IPS-20b (cell line): ENCODE results near the gene RAPGEF2.

Experiments used
- H3K27ac ChIP-seq: one replicate; pipeline ENCODE4 v1.5.1; 2013; ENCODE audit warnings: low read length
- H3K27me3 ChIP-seq: 2 replicates; pipeline ENCODE4 v1.6.1; 2013; ENCODE audit warnings: mild to moderate bottlenecking, low read length, inconsistent platforms; ENCODE audit not compliant: insufficient read depth
- H3K36me3 ChIP-seq: 2 replicates; pipeline ENCODE4 v1.6.1; 2013; ENCODE audit warnings: low read depth, mild to moderate bottlenecking, inconsistent platforms, low read length, moderate library complexity; ENCODE audit not compliant: insufficient read depth
- H3K4me1 ChIP-seq: 2 replicates; pipeline ENCODE4 v1.6.1; 2013; ENCODE audit warnings: mild to moderate bottlenecking, control low read depth, inconsistent platforms, low read length, moderate library complexity; ENCODE audit not compliant: insufficient read depth
- H3K4me3 ChIP-seq: 2 replicates; pipeline ENCODE4 v1.5.1; 2013; ENCODE audit warnings: mild to moderate bottlenecking, low read length, inconsistent platforms
- H3K9ac ChIP-seq: 2 replicates; pipeline ENCODE4 v1.6.1; 2013; ENCODE audit warnings: low read depth, mild to moderate bottlenecking, inconsistent platforms, low read length, moderate library complexity
- H3K9me3 ChIP-seq: 2 replicates; pipeline ENCODE4 v1.6.1; 2013; ENCODE audit warnings: mild to moderate bottlenecking, low read depth, low read length, inconsistent platforms; ENCODE audit not compliant: insufficient read depth

The RAPGEF2 gene

DNA sequence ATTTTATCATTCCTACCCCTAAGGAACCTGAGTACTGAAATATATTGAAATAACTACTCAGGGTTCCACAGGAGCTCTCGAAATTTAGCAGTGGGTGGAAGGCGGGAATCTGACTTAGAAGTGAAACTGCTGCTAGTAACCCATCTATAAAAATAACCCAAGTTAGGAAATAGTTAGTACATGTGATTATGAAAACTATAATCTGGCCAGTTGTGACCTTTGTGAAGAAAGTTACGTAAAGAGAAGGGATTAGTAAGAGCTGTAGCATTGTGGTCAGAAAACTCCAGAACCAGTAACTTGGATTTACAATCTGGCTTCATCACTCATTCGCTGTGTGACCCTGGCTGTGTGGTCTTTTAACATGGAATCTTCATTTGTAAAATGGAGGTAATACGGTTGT lies 175.5 kb downstream of the RAPGEF2 start:
- Histone ChIP-seq H3K27ac (no peak overlapping the region), H3K4me1 (peaks cover 16% of the 10 kb centered on the region), H3K4me3 (no peak overlapping the region), H3K27me3 (no peaks in the 10 kb centered on the region), H3K9me3 (no peaks in the 10 kb centered on the region), H3K9ac (no peak overlapping the region), H3K36me3 (no peaks in the 10 kb centered on the region)

DNA sequence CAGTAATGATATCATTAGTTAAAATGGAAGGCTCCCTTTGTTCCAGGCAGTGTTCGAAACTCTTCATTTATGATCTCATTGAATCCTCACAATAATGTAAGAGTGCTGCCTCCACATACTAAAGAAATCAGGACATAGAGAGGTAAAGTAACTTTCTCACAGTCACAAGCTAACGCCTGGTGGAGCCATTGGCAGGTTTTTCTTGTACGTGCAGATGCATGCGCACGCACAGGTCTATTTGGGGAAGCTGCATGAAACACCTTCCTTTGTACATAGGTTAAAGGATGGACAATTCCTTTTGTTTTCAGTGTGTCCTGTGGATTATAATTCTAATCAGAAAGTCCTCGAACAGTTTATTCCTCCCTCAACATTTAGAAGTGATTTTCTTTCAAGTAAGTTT lies 176.2 kb downstream of the RAPGEF2 start:
- Histone ChIP-seq H3K4me3 (no peak overlapping the region), H3K27ac (no peak overlapping the region), H3K27me3 (no peaks in the 10 kb centered on the region), H3K9ac (no peak overlapping the region), H3K36me3 (no peaks in the 10 kb centered on the region), H3K9me3 (no peaks in the 10 kb centered on the region), H3K4me1 (peaks cover 22% of the 10 kb centered on the region)

DNA sequence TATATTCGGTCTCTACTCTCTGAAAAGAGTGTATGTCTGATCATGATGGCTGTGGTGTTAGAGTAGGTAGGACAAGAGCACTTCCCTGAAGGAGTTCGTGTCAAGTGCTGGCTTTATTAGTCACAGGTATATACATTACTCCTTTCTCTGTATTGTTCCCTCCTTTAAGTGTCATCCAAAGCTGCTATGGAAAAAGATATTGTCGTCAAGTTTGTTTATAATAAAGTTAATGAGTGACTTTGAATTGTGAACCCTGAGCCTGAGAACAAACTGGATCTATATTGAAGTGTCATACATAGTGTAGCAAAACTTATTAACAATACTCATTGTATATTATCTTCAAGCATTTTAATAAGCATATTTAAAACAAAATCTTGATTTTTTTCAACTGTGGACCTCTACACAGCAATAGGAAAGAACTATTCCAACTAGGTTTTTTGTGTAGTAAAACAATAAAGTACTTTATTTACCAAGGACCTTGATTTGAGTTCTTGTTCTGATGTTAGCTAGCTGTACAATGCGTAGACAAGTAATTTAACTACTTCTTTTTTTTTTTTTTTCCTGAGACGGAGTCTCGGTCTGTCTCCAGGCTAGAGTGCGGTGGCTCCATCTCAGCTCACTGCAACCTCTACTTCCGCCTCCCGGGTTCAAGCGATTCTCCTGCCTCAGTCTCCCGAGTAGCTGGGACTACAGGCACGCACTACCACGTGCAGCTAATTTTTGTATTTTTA lies 177.7 kb downstream of the RAPGEF2 start:
- no peaks in the 10 kb centered on the region for H3K9me3 ChIP-seq
- no peaks in the 10 kb centered on the region for H3K36me3 ChIP-seq
- no peak overlapping the region for H3K9ac ChIP-seq
- H3K4me3 ChIP-seq, result no peak overlapping the region
- H3K27me3 ChIP-seq, result no peaks in the 10 kb centered on the region
- no peak overlapping the region for H3K27ac ChIP-seq
- peaks cover 23% of the 10 kb centered on the region for H3K4me1 ChIP-seq

- H3K36me3 ChIP-seq, result no peaks in the 10 kb centered on the region
- H3K27ac ChIP-seq, result no peak overlapping the region
Observed at GRCh38 chr4:159281771-159282170, 178.9 kb downstream of the RAPGEF2 start.

GRCh38 chr4:159282329-159282728 lies 179.4 kb downstream of the RAPGEF2 start:
- Histone ChIP-seq H3K27ac (no peak overlapping the region), H3K27me3 (no peaks in the 10 kb centered on the region), H3K36me3 (no peaks in the 10 kb centered on the region)

More at GRCh38 chr4:159281771-159282170, 178.9 kb downstream of the RAPGEF2 start:
- H3K9me3 ChIP-seq, result no peaks in the 10 kb centered on the region
- H3K27me3 ChIP-seq, result no peaks in the 10 kb centered on the region
- no peak overlapping the region for H3K4me3 ChIP-seq
- H3K4me1 ChIP-seq, result peaks cover 23% of the 10 kb centered on the region
- no peak overlapping the region for H3K9ac ChIP-seq

DNA sequence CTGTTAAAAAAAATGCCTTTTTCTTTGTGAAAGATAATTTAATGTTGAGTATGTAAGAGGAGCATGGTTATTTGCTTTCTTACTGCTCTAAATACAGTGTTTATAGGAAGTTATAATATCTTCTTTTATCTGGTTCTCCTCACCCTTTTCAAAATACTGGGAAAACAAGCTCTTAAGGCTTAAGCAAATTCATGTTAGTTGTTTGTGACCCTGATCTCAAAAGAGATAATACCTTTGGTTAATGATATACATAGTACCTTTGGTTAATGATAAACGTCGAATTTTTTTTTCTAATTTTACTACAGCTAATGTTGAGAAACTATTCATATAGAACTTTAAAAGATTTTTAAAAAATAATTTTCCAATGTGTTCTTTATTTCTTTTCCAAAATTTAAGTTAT lies 180.1 kb downstream of the RAPGEF2 start:
- Histone ChIP-seq H3K4me1 (peaks cover 23% of the 10 kb centered on the region), H3K9ac (no peak overlapping the region), H3K4me3 (no peak overlapping the region), H3K36me3 (no peaks in the 10 kb centered on the region), H3K9me3 (no peaks in the 10 kb centered on the region), H3K27ac (no peak overlapping the region), H3K27me3 (no peaks in the 10 kb centered on the region)

More at GRCh38 chr4:159282329-159282728, 179.4 kb downstream of the RAPGEF2 start:
- no peak overlapping the region for H3K4me3 ChIP-seq
- H3K4me1 ChIP-seq, result peaks cover 23% of the 10 kb centered on the region
- no peaks in the 10 kb centered on the region for H3K9me3 ChIP-seq
- no peak overlapping the region for H3K9ac ChIP-seq

DNA sequence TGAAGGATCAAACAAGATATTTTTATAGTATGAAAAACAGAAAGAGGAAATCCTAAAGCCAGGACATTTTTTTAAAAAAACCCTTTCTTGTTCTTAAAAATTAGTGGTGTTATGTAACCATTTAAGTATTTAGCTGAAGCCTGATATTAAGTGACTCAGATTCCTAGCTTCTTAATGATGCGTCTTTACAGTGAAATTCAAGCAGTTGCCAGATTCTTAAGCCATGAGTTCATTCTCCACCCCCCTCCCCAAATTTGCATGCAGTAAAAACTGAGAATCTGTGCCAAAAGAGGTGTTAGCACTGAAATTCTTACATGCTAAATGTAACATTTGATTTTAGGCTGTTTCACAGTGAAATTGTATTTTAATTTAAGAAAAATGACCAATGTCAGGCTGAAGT lies 180.8 kb downstream of the RAPGEF2 start:
- Histone ChIP-seq H3K4me1 (peaks cover 23% of the 10 kb centered on the region), H3K9me3 (no peaks in the 10 kb centered on the region), H3K9ac (no peak overlapping the region), H3K27ac (peak overlapping the region; percentile 82), H3K27me3 (no peaks in the 10 kb centered on the region), H3K4me3 (0 out of 2 replicates have a peak overlapping the region, but pooled peaks have one; percentile 22), H3K36me3 (no peaks in the 10 kb centered on the region)

GRCh38 chr4:159284113-159284512 lies 181.2 kb downstream of the RAPGEF2 start:
- Histone ChIP-seq H3K9ac (no peak overlapping the region), H3K9me3 (no peaks in the 10 kb centered on the region), H3K4me1 (peaks cover 23% of the 10 kb centered on the region), H3K4me3 (0 out of 2 replicates have a peak overlapping the region, but pooled peaks have one; percentile 22), H3K36me3 (no peaks in the 10 kb centered on the region), H3K27ac (peak overlapping the region; percentile 82), H3K27me3 (no peaks in the 10 kb centered on the region)

DNA sequence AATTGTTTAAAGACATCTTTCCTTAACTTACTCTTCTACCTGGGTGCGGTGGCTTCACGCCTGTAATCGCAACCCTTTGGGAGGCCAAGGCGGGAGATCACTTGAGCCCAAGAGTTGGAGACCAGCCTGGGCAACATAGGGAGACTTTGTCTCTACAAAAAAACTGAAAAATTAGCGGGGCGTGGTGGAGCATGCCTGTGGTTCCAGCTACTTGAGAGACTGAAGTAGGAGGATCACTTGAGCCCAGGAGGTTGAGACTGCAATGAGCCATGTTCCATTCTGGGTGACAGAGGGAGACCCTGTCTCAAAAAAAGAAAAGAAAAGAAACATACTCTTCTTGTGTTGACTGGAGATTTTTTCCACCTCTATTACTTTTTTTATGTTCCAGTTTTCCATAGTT lies 181.9 kb downstream of the RAPGEF2 start:
- Histone ChIP-seq H3K4me3 (no peak overlapping the region), H3K9me3 (no peaks in the 10 kb centered on the region), H3K9ac (no peak overlapping the region), H3K4me1 (peaks cover 23% of the 10 kb centered on the region), H3K27me3 (no peaks in the 10 kb centered on the region), H3K36me3 (no peaks in the 10 kb centered on the region), H3K27ac (no peak overlapping the region)

DNA sequence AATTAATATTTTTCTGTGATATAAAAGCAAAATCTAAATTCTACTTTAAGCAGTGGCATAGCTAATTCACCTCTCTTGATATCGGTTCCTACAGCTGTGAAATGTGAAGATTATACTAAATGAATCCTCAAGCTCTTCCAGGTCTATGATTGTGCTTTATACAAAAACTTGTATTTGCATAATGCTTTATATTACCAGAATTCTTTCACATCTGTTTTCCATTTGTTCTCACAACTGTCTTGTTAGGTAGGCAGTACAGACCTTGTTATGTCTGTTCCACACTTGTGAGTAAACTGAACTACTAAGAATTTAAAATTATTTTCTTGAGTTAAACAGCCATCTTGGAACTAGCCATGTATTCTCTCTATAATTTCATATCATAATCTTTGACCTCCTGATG lies 184.9 kb downstream of the RAPGEF2 start:
- H3K9ac ChIP-seq, result no peak overlapping the region
- H3K4me1 ChIP-seq, result peaks cover 13% of the 10 kb centered on the region
- H3K27ac ChIP-seq, result no peak overlapping the region
- no peaks in the 10 kb centered on the region for H3K27me3 ChIP-seq
- no peak overlapping the region for H3K4me3 ChIP-seq
- no peaks in the 10 kb centered on the region for H3K36me3 ChIP-seq
- H3K9me3 ChIP-seq, result no peaks in the 10 kb centered on the region

GRCh38 chr4:159289682-159290081 lies 186.8 kb downstream of the RAPGEF2 start:
- Histone ChIP-seq H3K9me3 (no peaks in the 10 kb centered on the region), H3K36me3 (no peaks in the 10 kb centered on the region), H3K4me3 (no peak overlapping the region), H3K27ac (no peak overlapping the region), H3K4me1 (no peaks in the 10 kb centered on the region), H3K27me3 (no peaks in the 10 kb centered on the region), H3K9ac (no peak overlapping the region)

- H3K4me3 ChIP-seq, result no peak overlapping the region
- H3K4me1 ChIP-seq, result no peaks in the 10 kb centered on the region
- no peaks in the 10 kb centered on the region for H3K27me3 ChIP-seq
- H3K9me3 ChIP-seq, result no peaks in the 10 kb centered on the region
- H3K36me3 ChIP-seq, result no peaks in the 10 kb centered on the region
- no peak overlapping the region for H3K27ac ChIP-seq
- no peak overlapping the region for H3K9ac ChIP-seq
Observed at GRCh38 chr4:159290321-159291030, 187.6 kb downstream of the RAPGEF2 start.
